ENCODE data around the gene ARHGEF17. TPM values are rescaled to one million over a fixed set of nuclear protein-coding genes. Genes with fewer than 3 reads are reported as not detected.

Gene ARHGEF17
- total and polyA plus RNA-seq, 2 of the 13 experiments (the other 11 are each of a cell fraction or from before 2014, with no cell fraction given), result 10.7 to 28.8 TPM

- ChIA-PET CTCF (ENCODE audit: low intra/inter-chr PET ratio, low total read pairs) (interaction anchor here (2.1 to 2.8 kb wide), 2 partner anchors 38 to 97 kb away, joined by 13 to 40 read pairs; no protein-coding TSS in a partner anchor), POLR2A (no interaction called here)
- Histone ChIP-seq H3K4me2 (ENCODE audit: low read depth, low read length) (no peak overlapping the region), H3K27ac (ENCODE audit: extremely low read length, insufficient read depth, low read length) (no peak overlapping the region), H4K20me1 (ENCODE audit: insufficient read depth, low read length) (no peaks in the 10 kb centered on the region), H3K79me2 (ENCODE audit: insufficient read depth, low read length) (no peaks in the 10 kb centered on the region), H2AFZ (ENCODE audit: low read length) (no peak overlapping the region), H3K9ac (ENCODE audit: insufficient read depth, low read depth, low read length) (no peak overlapping the region), H3K27me3 (ENCODE audit: control insufficient read depth in 1 of 2, insufficient read depth in 2 of 2, low read length in 2 of 2) (peaks cover 8 to 29% of the 10 kb centered on the region in 2 experiments; a peak in 3 of 5 replicates), H3K9me3 (ENCODE audit: low read length) (no peaks in the 10 kb centered on the region), H3K4me3 (replicated peaks in 1 of 3; ENCODE audit: insufficient read depth in 1 of 3, low read depth in 2 of 3, low read length in 3 of 3) (no peak overlapping the region), H3K4me1 (ENCODE audit: insufficient read depth, low read length) (no peaks in the 10 kb centered on the region), H3K36me3 (replicated peaks in 1 of 2; ENCODE audit: control insufficient read depth in 1 of 2, insufficient read depth in 2 of 2, low read length in 2 of 2) (no peaks in the 10 kb centered on the region)
- 78% methylated on average over 23 of the region's 35 CpGs for WGBS (ENCODE audit: low lambda C conversion rate)
- in situ Hi-C loops (cut with HindIII; ENCODE audit: extremely low pct_ligation_motif_present, low pct_unique_long_range_greater_than_20kb), result no loop called here
- intact Hi-C loops (cut with micrococcal nuclease; ENCODE audit: unreplicated experiment), result no loop called here
- TF ChIP-seq RFX5 (IDR thresholded peaks at IDR 0.05; ENCODE audit: low read depth, low read length) (no peak), ATF7-NPFF (CRISPR knock-in tag; IDR thresholded peaks at IDR 0.05; ENCODE audit: low read depth) (no peak), MNT (IDR thresholded peaks at IDR 0.05) (no peak), AKAP8 (CRISPR knock-in tag; IDR thresholded peaks at IDR 0.05) (no peak), POLR2A (IDR thresholded peaks at IDR 0.05; ENCODE audit: insufficient read depth in 1 of 2, low read depth in 2 of 2, low read length in 2 of 2) (no peak), SALL1 (CRISPR knock-in tag; IDR thresholded peaks at IDR 0.05) (no peak), ZNF773 (CRISPR knock-in tag; IDR thresholded peaks at IDR 0.05; ENCODE audit: borderline replicate concordance) (no peak), FOXK1 (CRISPR knock-in tag; IDR thresholded peaks at IDR 0.05; ENCODE audit: borderline replicate concordance, low read depth) (no peak), ZBTB46 (CRISPR knock-in tag; IDR thresholded peaks at IDR 0.05; ENCODE audit: borderline replicate concordance) (no peak), THAP7 (CRISPR knock-in tag; IDR thresholded peaks at IDR 0.05) (no peak), SIN3B (IDR thresholded peaks at IDR 0.05; ENCODE audit: low read length) (no peak), ZNF205 (CRISPR knock-in tag; IDR thresholded peaks at IDR 0.05) (no peak), ZFYVE20 (CRISPR knock-in tag; IDR thresholded peaks at IDR 0.05; ENCODE audit: borderline replicate concordance, low read depth) (no peak), HDAC6 (IDR thresholded peaks at IDR 0.05; ENCODE audit: low read depth, low read length) (no peak), MYC (CRISPR knock-in tag; IDR thresholded peaks at IDR 0.05; ENCODE audit: borderline replicate concordance) (no peak), ZNF564 (CRISPR knock-in tag; IDR thresholded peaks at IDR 0.05) (no peak), TCF7L2 (IDR thresholded peaks at IDR 0.05; ENCODE audit: low read depth, low read length) (no peak), IRF1 (CRISPR knock-in tag; IDR thresholded peaks at IDR 0.05; ENCODE audit: low read depth) (no peak), NFRKB (IDR thresholded peaks at IDR 0.05) (no peak)
- ATAC-seq (no peak), DNase-seq (ENCODE audit: low spot score) (no peak), FAIRE-seq (no peak)
- BruUV-seq (replicated peaks), result no TSS peak
Observed at GRCh38 chr11:73296501-73297230, 11.4 kb upstream of the ARHGEF17 start.

Measured in HepG2 (cell line).